ENCODE measurements around the gene FOXD2.

Gene FOXD2

DNA sequence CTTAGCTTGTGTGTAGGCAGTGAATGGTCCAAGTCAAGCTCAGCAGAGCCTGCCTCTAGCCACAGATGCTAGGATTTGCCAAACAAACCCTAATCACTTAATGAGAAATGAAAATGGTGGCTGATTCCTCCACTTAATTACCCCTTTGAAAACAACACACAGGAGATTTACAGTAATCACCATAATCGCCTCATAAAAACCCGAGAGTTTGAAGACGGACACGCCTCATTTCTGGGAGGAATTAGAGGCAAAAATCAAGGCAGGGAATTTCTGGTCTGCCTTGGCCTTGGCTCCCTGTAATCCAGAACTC, 38.0 kb upstream of the FOXD2 start:
- no CpG with 5 or more reads among the region's 4 CpGs for WGBS, 2 donors (ENCODE audit: extremely low coverage in 2 of 2, insufficient read length in 2 of 2, insufficient replicate concordance in 1 of 2)
- no peak for DNase-seq (ENCODE audit: low spot score)
- no peak overlapping the region for H3K18ac ChIP-seq (ENCODE audit: low read length)
- H3K23ac ChIP-seq (ENCODE audit: low read depth, low read length, poor library complexity), result no peak overlapping the region
- no peak overlapping the region for H2AK5ac ChIP-seq (ENCODE audit: low read depth, low read length)
- H3K79me1 ChIP-seq (ENCODE audit: low read depth, low read length), result no peaks in the 10 kb centered on the region
- no peak overlapping the region for H4K91ac ChIP-seq (ENCODE audit: low read depth, low read length, poor library complexity)
- no peak overlapping the region for H3K4ac ChIP-seq (ENCODE audit: low read length)
- H3K36me3 ChIP-seq (replicated peaks in 1 of 2; ENCODE audit: control insufficient read depth in 2 of 2, insufficient read depth in 2 of 2, low read length in 2 of 2), result no peaks in the 10 kb centered on the region
- no peaks in the 10 kb centered on the region for H3K4me1 ChIP-seq (ENCODE audit: control insufficient read depth in 2 of 2, insufficient read depth in 1 of 2, low read depth in 1 of 2, low read length in 2 of 2)
- H3K9ac ChIP-seq (ENCODE audit: low read depth, low read length, poor library complexity), result no peak overlapping the region
- H2AFZ ChIP-seq (ENCODE audit: low read length), result no peak overlapping the region
- no peak overlapping the region for H2BK5ac ChIP-seq (ENCODE audit: low read length)
- H3K4me3 ChIP-seq (ENCODE audit: low read length in 2 of 2), result no peak overlapping the region
- H3K4me2 ChIP-seq (ENCODE audit: insufficient read depth, low read length, poor library complexity, severe bottlenecking), result no peak overlapping the region
- no peak overlapping the region for H2BK12ac ChIP-seq (ENCODE audit: low read length)
- H4K8ac ChIP-seq (ENCODE audit: low read depth, low read length), result no peak overlapping the region
- no peak overlapping the region for H2BK120ac ChIP-seq (ENCODE audit: low read depth, low read length)
- no peak overlapping the region for H3K14ac ChIP-seq (ENCODE audit: low read length)
- H3K27ac ChIP-seq (replicated peaks; ENCODE audit: low read length), result no peak overlapping the region
- peaks cover 0 to 32% (median 0%) of the 10 kb centered on the region in 3 experiments for H3K27me3 ChIP-seq (ENCODE audit: control insufficient read depth in 3 of 3, insufficient read depth in 3 of 3, low read depth in 1 of 3, low read length in 3 of 3)
- no peaks in the 10 kb centered on the region for H3K9me3 ChIP-seq (replicated peaks in 1 of 2; ENCODE audit: control insufficient read depth in 2 of 2, insufficient read depth in 1 of 2, low read depth in 1 of 2, low read length in 2 of 2)
- H2BK15ac ChIP-seq (ENCODE audit: low read length), result no peak overlapping the region

DNA sequence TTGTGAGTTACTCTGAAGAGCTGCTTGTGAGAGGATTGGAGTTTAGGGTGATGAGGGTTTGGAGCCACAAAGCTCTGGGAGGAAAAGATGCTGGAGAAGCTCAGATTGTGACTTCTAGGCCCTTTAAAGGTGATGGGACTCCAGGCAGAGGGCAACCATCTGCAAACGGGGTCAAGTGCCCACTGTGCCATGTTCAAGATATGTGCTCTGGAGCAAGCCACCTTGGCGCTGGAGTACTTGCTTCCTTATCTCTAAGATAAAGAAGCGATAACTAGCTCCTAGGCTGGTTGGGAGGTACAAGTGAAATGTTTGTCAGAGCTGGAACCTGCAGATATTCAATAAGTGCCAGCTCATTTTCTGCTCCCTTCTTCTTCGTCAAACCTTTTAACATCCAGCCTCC, 36.1 kb upstream of the FOXD2 start:
- Histone ChIP-seq H2BK15ac (ENCODE audit: low read length) (no peak overlapping the region), H3K18ac (ENCODE audit: low read length) (no peak overlapping the region), H3K14ac (ENCODE audit: low read length) (no peak overlapping the region), H3K36me3 (replicated peaks in 1 of 2; ENCODE audit: control insufficient read depth in 2 of 2, insufficient read depth in 2 of 2, low read length in 2 of 2) (no peaks in the 10 kb centered on the region), H2BK5ac (ENCODE audit: low read length) (no peak overlapping the region), H3K23ac (ENCODE audit: low read depth, low read length, poor library complexity) (no peak overlapping the region), H2BK12ac (ENCODE audit: low read length) (no peak overlapping the region), H3K27ac (replicated peaks; ENCODE audit: low read length) (no peak overlapping the region), H4K91ac (ENCODE audit: low read depth, low read length, poor library complexity) (no peak overlapping the region), H3K4me1 (ENCODE audit: control insufficient read depth in 2 of 2, insufficient read depth in 1 of 2, low read depth in 1 of 2, low read length in 2 of 2) (no peaks in the 10 kb centered on the region), H3K9ac (ENCODE audit: low read depth, low read length, poor library complexity) (no peak overlapping the region), H2AK5ac (ENCODE audit: low read depth, low read length) (no peak overlapping the region), H2AFZ (ENCODE audit: low read length) (no peak overlapping the region), H3K79me1 (ENCODE audit: low read depth, low read length) (no peaks in the 10 kb centered on the region), H3K4me2 (ENCODE audit: insufficient read depth, low read length, poor library complexity, severe bottlenecking) (no peak overlapping the region), H3K27me3 (ENCODE audit: control insufficient read depth in 3 of 3, insufficient read depth in 3 of 3, low read depth in 1 of 3, low read length in 3 of 3) (peaks cover 0 to 42% (median 0%) of the 10 kb centered on the region in 3 experiments), H3K4me3 (ENCODE audit: low read length in 2 of 2) (no peak overlapping the region), H3K9me3 (replicated peaks in 1 of 2; ENCODE audit: control insufficient read depth in 2 of 2, insufficient read depth in 1 of 2, low read depth in 1 of 2, low read length in 2 of 2) (no peaks in the 10 kb centered on the region), H4K8ac (ENCODE audit: low read depth, low read length) (no peak overlapping the region), H3K4ac (ENCODE audit: low read length) (no peak overlapping the region), H2BK120ac (ENCODE audit: low read depth, low read length) (no peak overlapping the region)
- DNase-seq (ENCODE audit: low spot score), result no peak
- WGBS, 2 donors (ENCODE audit: extremely low coverage in 2 of 2, insufficient read length in 2 of 2, insufficient replicate concordance in 1 of 2), result no CpG with 5 or more reads among the region's 4 CpGs

DNA sequence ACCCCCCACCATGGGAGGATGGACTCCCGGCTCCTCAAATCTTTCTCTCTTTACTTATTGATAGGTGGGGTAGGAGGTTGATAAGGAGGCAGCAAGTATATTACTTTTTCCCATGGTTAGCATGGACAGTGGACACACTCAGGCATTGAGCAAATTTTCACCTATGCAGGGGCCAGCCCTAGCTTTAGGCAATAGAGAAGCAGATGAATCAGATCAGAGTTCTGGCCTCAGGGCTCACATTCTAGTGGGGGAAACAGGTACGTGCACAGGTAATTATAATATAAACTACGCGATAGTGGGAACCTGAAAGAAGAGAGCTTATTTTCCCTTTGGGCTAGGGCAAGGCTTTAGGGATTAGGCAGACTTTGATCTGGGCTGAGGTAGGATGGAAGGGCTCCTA, 35.3 kb upstream of the FOXD2 start:
- H3K4me1 ChIP-seq (ENCODE audit: control insufficient read depth in 2 of 2, insufficient read depth in 1 of 2, low read depth in 1 of 2, low read length in 2 of 2), result no peaks in the 10 kb centered on the region
- no CpG with 5 or more reads among the region's 4 CpGs for WGBS, 2 donors (ENCODE audit: extremely low coverage in 2 of 2, insufficient read length in 2 of 2, insufficient replicate concordance in 1 of 2)
- no peak overlapping the region for H3K4ac ChIP-seq (ENCODE audit: low read length)
- H2BK15ac ChIP-seq (ENCODE audit: low read length), result no peak overlapping the region
- no peaks in the 10 kb centered on the region for H3K36me3 ChIP-seq (replicated peaks in 1 of 2; ENCODE audit: control insufficient read depth in 2 of 2, insufficient read depth in 2 of 2, low read length in 2 of 2)
- no peak overlapping the region for H2AK5ac ChIP-seq (ENCODE audit: low read depth, low read length)
- no peak overlapping the region for H2BK120ac ChIP-seq (ENCODE audit: low read depth, low read length)
- DNase-seq (ENCODE audit: low spot score), result no peak
- H2BK12ac ChIP-seq (ENCODE audit: low read length), result no peak overlapping the region
- no peak overlapping the region for H3K23ac ChIP-seq (ENCODE audit: low read depth, low read length, poor library complexity)
- no peak overlapping the region for H3K14ac ChIP-seq (ENCODE audit: low read length)
- H3K9ac ChIP-seq (ENCODE audit: low read depth, low read length, poor library complexity), result no peak overlapping the region
- no peak overlapping the region for H2BK5ac ChIP-seq (ENCODE audit: low read length)
- H3K27me3 ChIP-seq (ENCODE audit: control insufficient read depth in 3 of 3, insufficient read depth in 3 of 3, low read depth in 1 of 3, low read length in 3 of 3), result peaks cover 0 to 45% (median 0%) of the 10 kb centered on the region in 3 experiments
- no peaks in the 10 kb centered on the region for H3K9me3 ChIP-seq (replicated peaks in 1 of 2; ENCODE audit: control insufficient read depth in 2 of 2, insufficient read depth in 1 of 2, low read depth in 1 of 2, low read length in 2 of 2)
- H3K4me3 ChIP-seq (ENCODE audit: low read length in 2 of 2), result no peak overlapping the region
- no peak overlapping the region for H4K91ac ChIP-seq (ENCODE audit: low read depth, low read length, poor library complexity)
- no peak overlapping the region for H3K27ac ChIP-seq (replicated peaks; ENCODE audit: low read length)
- no peak overlapping the region for H3K4me2 ChIP-seq (ENCODE audit: insufficient read depth, low read length, poor library complexity, severe bottlenecking)
- no peak overlapping the region for H2AFZ ChIP-seq (ENCODE audit: low read length)
- H3K18ac ChIP-seq (ENCODE audit: low read length), result no peak overlapping the region
- no peaks in the 10 kb centered on the region for H3K79me1 ChIP-seq (ENCODE audit: low read depth, low read length)
- no peak overlapping the region for H4K8ac ChIP-seq (ENCODE audit: low read depth, low read length)

DNA sequence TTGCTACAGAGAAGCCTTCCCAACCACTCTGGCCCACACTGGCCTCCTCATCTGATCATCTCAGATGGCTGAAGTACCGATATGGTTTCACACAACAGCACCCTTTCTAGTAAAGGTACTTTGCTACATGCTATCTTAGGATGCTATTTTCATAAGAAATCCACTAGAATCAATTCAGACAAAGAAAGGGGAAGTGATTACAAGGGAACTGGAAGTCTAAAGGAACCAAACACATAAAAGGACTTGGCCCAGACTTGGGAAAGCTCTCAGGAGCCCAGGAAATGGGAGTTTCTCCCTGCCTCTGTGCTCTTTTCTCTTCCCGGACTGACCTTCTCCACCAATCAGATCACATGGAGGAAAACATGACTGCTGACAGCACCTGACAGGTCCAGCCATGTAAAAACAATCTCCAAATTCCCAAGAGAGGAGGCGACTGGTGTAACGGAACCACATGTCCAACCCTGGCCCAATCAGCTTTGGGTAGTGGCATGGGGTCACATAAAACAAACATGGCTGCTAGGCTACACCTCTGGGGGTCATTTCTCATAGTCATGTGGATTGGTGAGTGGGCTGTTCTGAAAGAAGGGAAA, 34.4 kb upstream of the FOXD2 start:
- WGBS, 2 donors (ENCODE audit: extremely low coverage in 2 of 2, insufficient read length in 2 of 2, insufficient replicate concordance in 1 of 2), result no CpG with 5 or more reads among the region's 4 CpGs
- H2BK120ac ChIP-seq (ENCODE audit: low read depth, low read length), result no peak overlapping the region

More for the DNA sequence above, 34.4 kb upstream of the FOXD2 start:
- H2BK5ac ChIP-seq (ENCODE audit: low read length), result no peak overlapping the region
- no peaks in the 10 kb centered on the region for H3K36me3 ChIP-seq (replicated peaks in 1 of 2; ENCODE audit: control insufficient read depth in 2 of 2, insufficient read depth in 2 of 2, low read length in 2 of 2)
- no peak overlapping the region for H3K27ac ChIP-seq (replicated peaks; ENCODE audit: low read length)
- H3K27me3 ChIP-seq (ENCODE audit: control insufficient read depth in 3 of 3, insufficient read depth in 3 of 3, low read depth in 1 of 3, low read length in 3 of 3), result peaks cover 0 to 53% (median 0%) of the 10 kb centered on the region in 3 experiments
- no peaks in the 10 kb centered on the region for H3K79me1 ChIP-seq (ENCODE audit: low read depth, low read length)
- no peak overlapping the region for H3K4me2 ChIP-seq (ENCODE audit: insufficient read depth, low read length, poor library complexity, severe bottlenecking)
- H3K14ac ChIP-seq (ENCODE audit: low read length), result no peak overlapping the region
- no peaks in the 10 kb centered on the region for H3K9me3 ChIP-seq (replicated peaks in 1 of 2; ENCODE audit: control insufficient read depth in 2 of 2, insufficient read depth in 1 of 2, low read depth in 1 of 2, low read length in 2 of 2)
- no peak overlapping the region for H3K18ac ChIP-seq (ENCODE audit: low read length)
- no peak overlapping the region for H3K9ac ChIP-seq (ENCODE audit: low read depth, low read length, poor library complexity)
- H4K8ac ChIP-seq (ENCODE audit: low read depth, low read length), result no peak overlapping the region
- H3K4me1 ChIP-seq (ENCODE audit: control insufficient read depth in 2 of 2, insufficient read depth in 1 of 2, low read depth in 1 of 2, low read length in 2 of 2), result no peaks in the 10 kb centered on the region
- no peak overlapping the region for H2AFZ ChIP-seq (ENCODE audit: low read length)
- H3K4ac ChIP-seq (ENCODE audit: low read length), result no peak overlapping the region
- H2AK5ac ChIP-seq (ENCODE audit: low read depth, low read length), result no peak overlapping the region
- no peak overlapping the region for H2BK15ac ChIP-seq (ENCODE audit: low read length)
- H3K23ac ChIP-seq (ENCODE audit: low read depth, low read length, poor library complexity), result no peak overlapping the region
- H3K4me3 ChIP-seq (ENCODE audit: low read length in 2 of 2), result no peak overlapping the region
- H2BK12ac ChIP-seq (ENCODE audit: low read length), result no peak overlapping the region
- no peak for DNase-seq (ENCODE audit: low spot score)
- no peak overlapping the region for H4K91ac ChIP-seq (ENCODE audit: low read depth, low read length, poor library complexity)

Data from neuronal stem cell (in vitro differentiated cells).